GM08714 (cell line): ENCODE measurements around the gene ZNF280A.
"Not testable (repeated sequence)": the region's sequence is repeated elsewhere in the genome, so short reads cannot be mapped to it uniquely, and the experiment has no call there.

ENCODE experiments used
- H3K4me3 ChIP-seq: fragments of 200-500 bp; sonication (Bioruptor generic); 2 replicates; pipeline ENCODE4 v1.5.1; 2014; ENCODE audit warnings: mild to moderate bottlenecking, low read length, inconsistent platforms
- ZNF274 ChIP-seq: IDR thresholded peaks from 2 replicates; pipeline ENCODE4 v1.6.1; 2012; ENCODE audit warnings: mild to moderate bottlenecking, low read depth, low read length

The ZNF280A gene

DNA sequence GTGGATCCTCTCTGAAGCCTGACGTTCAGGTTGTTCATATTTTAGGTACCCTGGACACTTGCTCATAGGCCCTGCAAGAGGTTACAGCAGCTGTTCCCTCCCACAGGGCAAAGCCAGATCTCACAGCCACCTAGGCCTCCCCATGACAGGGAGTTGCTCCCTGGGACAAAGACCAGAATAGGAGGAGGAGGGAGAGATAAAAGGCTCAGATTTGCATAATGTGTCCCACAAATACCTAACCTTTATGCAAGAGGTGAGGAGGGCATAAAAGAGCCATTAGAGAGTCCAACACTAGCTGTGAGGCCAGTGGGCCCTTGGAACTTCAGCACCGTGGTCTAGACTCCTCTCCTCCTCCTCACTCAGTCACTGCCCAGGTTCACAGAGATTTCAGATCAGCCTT is 45.3 kb downstream of the ZNF280A start:
- H3K4me3 ChIP-seq: no peak overlapping the region
- TF ChIP-seq ZNF274: no peak

DNA sequence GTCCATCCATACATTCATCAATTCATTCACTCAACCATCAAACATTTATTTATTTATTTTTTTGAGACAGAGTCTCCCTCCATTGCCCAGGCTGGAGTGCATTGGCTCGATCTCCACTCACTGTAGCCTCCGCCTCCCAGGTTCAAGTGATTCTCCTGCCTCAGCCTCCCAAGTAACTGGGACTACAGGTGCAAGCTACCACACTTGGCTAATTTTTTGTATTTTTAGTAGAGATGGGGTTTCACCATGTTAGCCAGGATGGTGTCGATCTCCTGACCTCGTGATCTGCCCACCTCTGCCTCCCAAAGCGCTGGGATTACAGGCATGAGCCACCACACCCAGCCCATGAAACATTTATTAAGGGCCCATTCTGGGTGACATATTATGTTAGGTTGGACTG is 49.0 kb downstream of the ZNF280A start:
- not testable (repeated sequence) for H3K4me3 ChIP-seq

DNA sequence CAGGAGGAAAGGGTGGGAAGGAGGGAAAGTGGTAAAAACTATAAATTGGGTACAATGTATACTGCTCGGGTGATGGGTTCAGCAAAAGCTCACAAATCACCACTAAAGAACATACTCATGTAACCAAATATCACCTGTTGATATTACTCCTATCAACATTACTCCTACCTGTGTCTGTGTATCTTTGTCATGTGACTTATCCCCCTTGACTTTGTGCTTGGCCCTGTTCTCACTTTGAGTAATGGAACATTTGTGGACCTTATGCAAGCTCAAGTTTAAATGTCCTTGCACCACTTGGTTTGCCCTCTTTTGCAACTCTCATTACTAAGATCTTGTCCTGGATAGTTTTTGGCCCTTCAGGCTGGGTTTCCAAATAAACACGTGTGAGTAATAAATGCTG is 50.5 kb downstream of the ZNF280A start:
- no peak overlapping the region for H3K4me3 ChIP-seq
- no peak for TF ChIP-seq ZNF274

DNA sequence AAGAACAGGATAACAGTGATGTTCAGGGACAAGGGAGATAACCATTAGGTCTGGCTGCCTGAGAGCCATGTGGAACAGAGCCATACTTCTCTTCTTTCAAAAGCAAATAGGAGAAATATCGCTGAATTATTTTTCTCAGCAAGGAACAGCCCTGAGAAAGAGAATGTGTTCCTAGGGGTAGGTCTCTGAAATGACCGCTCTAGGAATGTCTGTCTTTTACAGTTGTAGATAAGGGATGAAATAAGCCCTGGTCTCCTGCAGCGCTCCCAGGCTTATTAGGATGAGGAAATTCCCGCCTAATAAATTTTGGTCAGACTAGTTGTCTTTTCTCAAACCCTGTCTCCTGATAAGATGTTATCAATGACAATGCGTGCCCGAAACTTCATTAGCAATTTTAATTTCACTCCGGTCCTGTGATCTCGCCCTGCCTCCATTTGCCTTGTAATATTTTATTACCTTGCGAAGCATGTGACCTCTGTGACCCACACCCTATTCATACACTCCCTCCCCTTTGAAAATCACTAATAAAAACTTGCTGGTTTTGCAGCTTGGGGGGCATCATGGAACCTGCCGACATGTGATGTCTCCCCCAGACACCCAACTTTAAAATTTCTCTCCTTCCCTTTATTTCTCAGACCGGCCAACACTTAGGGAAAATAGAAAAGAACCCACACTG is 51.1 kb downstream of the ZNF280A start:
- not testable (repeated sequence) for H3K4me3 ChIP-seq

DNA sequence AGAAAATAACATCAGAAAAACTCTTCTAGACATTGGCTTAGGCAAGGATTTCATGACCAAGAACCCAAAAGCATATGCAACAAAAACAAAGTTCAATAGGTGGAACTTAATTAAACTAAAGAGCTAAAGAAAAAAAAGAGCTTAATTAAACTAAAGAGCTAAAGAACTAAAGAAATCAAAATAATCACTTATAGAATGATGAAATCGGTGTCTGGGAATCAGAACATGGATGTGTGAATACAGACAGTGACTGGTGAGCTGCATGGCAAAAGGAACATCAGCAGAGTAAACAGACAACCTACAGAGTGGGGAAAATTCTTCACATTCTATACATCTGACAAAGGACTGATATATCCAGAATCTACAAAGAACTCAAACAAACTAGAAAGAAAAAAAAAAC is 53.0 kb downstream of the ZNF280A start:
- no peak for TF ChIP-seq ZNF274
- no peak overlapping the region for H3K4me3 ChIP-seq

DNA sequence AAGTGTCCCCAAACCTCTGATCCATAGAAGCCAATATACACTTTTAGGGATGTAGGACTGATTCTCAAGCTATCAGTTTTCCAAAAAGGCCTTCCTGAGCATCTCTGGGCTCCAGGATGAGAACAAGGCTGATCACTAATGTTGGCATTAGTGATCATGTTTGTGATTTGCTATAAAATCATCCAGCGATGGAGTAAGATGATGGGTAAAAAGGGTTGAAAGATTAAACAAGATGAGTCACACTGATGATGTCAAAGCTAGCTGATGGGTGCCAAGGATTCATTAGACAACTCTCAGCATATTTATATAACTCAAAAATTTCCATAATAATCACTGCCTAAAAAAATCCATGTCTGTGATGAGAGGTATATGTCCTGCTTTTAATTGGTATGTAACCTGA is 54.3 kb downstream of the ZNF280A start:
- no peak overlapping the region for H3K4me3 ChIP-seq
- no peak for TF ChIP-seq ZNF274

DNA sequence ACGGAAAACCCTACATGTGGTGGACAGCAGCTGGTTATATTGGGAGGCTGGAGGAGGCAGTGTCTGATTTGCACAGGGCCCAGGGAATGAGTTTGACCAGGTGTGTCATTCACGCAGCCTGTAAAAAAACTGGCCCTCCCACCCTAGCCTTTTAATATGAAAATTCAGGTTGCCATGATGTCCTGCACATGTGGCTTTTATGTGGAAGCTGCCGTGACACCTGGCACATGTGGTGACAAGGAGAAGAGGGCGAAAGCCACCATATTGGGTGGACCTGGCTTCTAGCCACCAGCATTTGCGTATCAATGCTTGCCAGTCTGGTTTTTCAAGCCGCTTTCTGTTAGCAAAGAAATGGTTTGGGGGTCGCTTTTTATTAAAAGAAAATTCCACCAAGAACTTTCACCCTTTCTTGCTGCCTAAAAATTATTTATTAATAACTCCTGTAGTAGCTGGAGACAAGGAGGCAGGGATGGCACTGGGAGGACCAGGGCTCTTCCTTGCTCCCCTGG is 54.9 kb downstream of the ZNF280A start:
- H3K4me3 ChIP-seq: no peak overlapping the region
- no peak for TF ChIP-seq ZNF274

DNA sequence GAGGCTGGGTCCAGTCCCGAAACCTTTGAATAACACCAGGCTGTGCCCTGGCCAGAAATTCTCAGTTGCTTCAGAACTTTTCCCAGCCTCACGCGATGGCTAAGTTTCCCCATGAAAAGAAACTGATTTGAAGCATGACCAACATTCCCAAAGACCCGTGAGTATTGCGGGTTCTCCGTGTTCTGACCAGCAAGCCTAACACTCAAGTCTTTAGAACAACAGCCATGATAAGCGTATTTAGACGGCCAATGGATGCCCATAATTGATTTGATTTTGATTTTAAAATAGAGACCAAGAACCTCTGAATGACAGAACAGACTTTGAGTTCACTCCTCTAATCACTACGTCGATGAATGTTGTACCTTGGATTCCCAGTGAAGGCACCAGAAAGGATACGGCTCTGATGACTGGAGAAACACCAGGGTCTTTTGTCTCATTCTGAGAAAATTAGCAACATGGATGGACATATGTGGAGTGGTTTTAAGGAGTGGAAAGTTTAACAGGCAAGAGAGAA is 55.5 kb downstream of the ZNF280A start:
- no peak for TF ChIP-seq ZNF274
- H3K4me3 ChIP-seq: no peak overlapping the region

DNA sequence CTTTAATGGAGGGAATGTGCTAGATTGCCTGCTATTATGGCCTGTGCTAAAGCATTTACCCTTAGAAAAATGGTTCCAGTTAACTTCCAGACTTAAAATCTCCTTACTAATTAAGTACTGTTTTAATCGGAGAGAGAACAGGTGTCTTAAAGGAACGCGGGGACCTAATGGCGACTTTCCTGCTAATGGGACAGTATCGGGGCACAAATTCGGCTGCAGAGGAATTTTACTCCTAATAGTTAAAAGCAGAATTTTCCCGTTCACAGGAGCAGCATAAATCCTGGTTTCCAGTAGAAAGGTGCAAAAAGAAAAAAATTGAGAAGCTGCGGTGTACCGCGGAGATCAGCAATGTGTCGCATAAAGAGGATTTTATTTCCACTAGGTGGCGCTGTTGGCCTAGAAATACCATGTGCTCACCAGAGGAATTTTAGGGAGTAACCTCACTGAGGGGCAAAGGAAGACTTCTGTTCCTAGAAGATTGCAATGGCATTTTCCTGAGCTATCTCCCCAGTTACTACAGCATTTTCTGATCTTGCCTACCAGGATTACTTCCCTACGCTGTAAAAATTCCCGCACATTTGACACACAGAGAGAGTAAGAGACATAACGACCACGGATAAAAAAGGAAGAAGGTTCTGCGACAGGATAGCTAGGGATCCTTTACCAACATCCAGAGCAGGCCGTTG is 56.1 kb downstream of the ZNF280A start:
- H3K4me3 ChIP-seq: no peak overlapping the region
- TF ChIP-seq ZNF274: no peak
